Central memory CD4-positive, alpha-beta T cell (primary cell): ENCODE results near the gene BRSK2.
"Not testable (repeated sequence)": the region's sequence is repeated elsewhere in the genome, so short reads cannot be mapped to it uniquely, and the experiment has no call there.

Experiments
- DNase-seq: peaks from one replicate; pipeline ENCODE4 v3.0.0; 2022

Gene BRSK2

DNA sequence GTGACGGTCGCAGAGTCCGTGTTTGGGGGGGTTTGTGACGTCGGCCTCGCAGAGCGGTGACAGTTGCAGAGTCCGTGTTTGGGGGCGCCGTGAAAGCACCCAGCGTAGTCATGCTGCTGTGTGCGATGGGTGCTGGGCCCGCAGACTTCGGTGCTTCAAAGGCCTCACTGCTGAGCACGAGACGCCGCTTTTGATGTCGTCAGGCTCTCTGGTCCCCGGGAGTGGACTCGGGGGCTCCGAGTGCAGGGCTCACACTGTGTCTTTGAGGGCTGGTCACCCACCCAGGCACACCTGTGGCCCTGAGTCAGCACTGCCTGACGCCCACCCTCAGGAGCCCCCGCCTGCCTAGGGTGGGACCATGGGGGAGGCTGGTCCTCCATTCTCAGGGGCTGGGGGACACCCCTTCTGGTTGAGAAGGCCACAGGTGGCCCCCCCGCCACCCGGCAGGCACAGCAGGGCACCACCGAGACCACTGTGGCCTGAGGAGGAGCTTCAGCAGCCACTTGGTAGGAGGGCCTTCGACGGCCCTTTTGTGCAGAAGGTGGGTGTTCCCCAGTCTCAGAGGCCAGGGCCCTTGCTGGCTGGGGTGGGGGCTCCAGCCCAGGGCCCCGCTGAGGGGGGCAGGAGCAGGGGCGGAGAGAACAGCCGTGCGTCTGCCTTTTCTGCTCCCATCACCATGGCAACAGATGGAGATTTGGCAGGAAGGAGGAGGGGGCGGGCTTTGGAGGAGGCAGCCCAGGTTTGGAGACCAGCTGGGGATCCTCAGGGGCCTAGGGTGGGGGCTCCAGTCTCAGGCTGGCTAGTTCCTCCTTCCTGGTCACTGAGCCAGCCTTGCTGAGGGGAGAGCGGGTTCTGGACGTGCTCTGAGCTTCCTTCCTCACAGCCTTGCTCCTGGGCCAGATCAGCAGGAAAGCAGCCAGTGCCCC is 20.9 kb downstream of the BRSK2 start:
- DNase-seq = no peak

DNA sequence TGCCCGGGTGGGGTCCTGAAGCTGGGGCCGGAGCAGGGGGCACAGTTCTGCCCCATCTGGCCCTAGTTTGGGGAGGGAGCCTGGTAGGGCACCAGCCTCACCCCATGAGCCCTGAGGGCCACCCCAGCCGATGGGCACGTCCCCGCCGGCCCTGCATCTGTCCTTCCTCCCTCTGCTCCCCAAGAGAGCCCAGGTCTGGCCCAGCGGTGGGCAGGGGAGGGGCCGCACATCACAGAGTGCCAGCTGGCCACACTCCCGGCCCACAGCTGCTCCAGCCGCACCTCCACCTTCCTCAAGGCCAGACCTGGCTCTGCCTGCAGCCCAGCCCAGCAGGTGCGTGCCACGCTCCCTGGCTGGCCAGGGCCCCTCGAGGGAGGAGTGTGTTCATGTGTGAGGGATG is 21.6 kb downstream of the BRSK2 start:
- no peak for DNase-seq

DNA sequence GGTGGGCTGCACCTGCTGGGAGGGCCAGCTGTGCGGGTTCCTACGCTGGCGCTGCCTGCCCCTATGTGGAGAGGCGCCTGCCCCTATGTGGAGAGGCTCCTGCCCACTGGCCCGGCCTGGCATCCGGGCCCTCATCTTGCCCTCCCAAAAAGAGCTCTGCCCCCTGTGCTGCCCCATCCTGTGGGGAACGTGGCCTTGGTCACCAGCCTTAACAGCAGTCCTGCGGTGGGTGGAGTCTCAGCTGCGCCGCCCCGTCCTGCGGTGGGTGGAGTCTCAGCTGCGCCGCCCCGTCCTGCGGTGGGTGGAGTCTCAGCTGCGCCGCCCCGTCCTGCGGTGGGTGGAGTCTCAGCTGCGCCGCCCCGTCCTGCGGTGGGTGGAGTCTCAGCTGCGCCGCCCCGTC is 22.0 kb downstream of the BRSK2 start:
- not testable (repeated sequence) for DNase-seq

DNA sequence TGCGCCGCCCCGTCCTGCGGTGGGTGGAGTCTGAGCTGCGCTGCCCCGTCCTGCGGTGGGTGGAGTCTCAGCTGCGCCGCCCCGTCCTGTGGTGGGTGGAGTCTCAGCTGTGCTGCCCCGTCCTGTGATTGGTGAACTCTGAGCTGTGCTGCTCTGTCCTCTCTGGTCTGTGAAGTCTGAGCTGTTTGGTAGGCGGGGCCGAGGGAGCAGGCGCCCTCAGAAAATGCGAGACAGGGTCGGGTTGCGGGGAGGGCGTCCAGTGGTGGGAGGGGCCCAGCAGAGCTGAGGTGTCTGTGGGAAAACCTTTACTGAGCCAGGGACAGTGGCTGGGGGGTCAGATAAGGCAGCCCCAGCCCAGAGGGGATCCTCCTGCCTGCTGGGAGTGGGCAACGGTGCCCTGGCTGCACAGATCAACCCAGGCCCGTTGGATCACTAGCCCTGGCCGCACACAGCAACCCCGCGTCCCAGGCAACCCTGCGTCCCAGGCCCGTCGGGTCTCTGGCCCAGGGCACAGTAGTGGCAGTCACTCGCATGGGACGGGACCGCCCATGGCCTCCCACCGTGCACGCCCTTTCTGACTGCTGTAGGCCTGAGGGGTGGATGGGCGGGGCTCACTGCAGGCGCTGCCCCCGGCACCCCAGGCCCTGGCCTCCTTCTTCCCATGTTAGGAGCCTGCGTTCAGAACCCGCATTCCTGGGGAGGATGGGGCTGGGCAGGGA is 22.8 kb downstream of the BRSK2 start:
- no peak for DNase-seq

DNA sequence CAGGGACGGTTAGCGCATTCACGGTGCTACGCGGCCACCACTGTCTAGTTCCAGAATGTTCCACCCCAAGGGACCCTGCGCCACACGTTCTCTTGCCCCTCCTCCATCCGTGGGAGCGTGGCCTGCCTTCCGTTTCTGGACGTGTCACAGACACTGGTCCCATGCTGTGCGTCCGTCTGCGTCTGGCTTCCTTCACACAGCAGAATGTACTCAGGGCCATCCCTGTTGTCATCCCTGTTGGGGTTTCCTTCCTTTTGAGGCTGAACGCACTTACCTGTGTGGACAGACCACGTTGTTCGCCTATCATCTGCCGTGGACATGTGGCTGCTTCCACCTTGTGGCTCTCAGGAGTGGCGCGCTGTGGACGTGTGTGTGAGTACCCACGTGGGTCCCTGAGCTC is 24.9 kb downstream of the BRSK2 start:
- DNase-seq = no peak

DNA sequence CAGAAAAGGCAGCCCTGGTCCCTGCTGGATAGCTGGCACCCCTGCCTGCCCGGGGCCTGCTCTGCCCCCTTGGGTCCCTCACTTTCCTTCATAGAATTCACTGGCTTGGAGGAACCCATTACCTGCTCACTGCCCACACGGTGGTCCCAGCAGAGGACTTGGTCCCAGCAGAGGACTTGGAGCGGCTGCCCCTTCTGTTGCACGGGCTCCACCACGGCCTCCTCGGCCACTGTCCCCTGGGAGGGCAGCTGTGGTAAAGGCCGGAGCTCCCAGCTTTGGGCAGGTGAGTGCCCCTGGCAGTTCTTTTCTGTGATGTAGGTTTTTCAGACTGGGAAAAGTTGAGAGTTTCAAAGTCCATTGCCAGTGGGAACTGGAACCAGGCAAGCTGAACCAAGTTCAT is 25.9 kb downstream of the BRSK2 start:
- DNase-seq = no peak

DNA sequence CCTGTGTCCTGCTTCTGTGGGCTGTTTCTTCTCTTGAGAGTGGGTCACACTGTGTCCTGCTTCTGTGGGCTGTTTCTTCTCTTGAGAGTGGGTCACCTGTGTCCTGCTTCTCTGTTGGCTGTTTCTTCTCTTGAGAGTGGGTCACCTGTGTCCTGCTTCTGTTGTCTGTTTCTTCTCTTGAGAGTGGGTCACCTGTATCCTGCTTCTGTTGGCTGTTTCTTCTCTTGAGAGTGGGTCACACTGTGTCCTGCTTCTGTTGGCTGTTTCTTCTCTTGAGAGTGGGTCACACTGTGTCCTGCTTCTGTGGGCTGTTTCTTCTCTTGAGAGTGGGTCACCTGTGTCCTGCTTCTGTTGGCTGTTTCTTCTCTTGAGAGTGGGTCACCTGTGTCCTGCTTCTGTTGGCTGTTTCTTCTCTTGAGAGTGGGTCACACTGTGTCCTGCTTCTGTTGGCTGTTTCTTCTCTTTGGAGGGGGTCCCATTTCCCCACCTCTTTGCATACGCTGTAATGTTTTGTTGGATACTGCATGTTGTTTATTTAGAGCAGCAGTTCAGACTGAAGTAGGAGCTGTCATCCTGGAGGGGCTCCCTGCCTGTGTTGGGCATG is 28.6 kb downstream of the BRSK2 start:
- DNase-seq = not testable (repeated sequence)

DNA sequence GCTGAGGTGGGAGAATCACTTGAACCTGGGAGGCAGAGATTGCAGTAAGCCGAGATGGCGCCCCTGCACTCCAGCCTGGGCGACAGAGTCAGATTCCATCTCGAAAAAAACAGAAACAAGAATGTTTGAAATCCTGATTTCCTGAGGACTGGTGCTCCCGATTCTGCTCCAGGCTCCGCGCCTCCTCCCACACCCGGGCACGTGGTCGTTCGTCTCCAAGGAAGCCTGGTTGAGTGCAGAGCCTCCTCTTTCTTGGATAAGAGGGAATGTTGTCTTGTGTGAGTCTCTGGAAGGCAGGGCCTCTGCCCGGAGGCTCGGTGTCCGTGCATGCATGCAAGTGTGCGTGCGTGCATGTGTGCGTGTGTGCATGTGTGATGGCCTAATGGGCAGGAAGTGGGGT is 30.1 kb downstream of the BRSK2 start:
- no peak for DNase-seq

DNA sequence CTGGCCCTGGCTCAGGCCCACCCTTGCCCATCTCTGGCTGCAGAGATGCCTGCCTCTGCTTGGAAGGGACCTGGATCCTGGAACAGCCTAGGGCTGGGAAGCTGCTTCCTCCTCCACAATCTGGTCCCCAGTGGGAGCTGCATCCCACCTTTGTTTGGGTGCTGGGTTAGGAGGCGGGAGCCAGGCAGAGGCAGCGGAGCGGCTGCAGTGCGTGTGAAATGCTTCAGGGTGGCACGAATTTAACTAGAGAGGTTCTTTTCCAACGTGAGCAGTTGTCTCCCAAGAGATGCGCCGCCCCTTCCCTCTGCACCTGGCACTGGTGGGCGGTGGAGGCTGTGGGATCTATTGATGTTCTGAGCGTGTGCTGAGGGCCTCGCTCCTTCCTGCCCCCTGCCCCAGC is 31.6 kb downstream of the BRSK2 start:
- DNase-seq = no peak

DNA sequence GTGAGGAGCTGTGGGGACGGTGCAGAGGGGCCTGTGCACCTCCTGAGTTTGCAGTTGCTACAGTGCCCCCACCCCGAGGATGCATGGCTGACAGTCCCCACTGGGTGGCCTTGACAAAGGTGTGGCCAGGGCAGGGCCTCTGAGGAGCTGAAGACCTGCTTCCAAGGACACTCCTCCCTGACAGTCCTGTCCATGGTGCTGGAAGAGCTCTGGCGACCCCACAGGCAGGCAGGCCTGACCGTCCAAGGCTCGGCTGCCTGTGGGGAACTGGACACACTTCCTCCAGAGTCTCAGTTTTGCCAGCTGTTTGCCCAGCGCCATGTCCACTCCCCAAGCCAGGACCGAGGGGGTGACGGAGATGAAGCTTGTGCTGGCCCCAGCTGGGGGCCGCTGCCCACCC is 32.7 kb downstream of the BRSK2 start:
- DNase-seq = no peak

DNA sequence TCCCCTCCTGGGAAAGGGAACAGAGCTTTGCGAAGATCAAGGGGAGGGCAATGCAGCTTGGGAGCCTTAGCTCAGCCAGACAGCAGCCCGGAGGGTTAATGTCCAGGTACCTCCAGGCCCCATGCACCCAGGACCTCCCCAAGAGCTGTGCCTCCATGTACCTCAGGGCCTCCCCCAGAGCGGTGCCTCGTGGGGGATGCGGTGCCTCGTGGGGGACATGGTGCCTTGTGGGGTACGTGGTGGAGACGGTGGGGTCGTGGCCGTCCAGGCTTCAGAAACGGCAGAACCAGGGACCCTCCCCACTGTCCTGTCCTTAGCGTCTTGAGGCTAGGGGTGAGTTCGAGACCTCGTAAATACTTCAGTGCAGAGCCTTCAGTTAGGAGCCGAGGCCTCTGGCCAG is 33.2 kb downstream of the BRSK2 start:
- DNase-seq = no peak

DNA sequence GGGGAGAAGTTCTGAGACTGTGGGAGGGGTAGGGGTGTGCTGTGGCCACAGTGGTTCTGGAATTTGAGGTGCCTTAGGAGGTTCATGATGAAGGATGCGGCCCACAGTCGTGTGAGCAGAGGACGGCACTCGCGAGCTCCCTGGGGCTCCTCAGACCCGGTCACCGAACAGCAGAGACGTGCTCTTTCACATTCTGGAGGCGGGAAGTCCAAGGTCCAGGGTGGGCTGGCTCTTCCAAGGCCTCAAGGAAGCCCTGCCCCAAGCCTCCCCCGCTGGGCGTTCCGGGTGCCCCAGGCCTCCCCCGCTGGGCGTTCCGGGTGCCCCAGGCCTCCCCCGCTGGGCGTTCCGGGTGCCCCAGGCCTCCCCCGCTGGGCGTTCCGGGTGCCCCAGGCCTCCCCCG is 33.7 kb downstream of the BRSK2 start:
- DNase-seq = not testable (repeated sequence)

DNA sequence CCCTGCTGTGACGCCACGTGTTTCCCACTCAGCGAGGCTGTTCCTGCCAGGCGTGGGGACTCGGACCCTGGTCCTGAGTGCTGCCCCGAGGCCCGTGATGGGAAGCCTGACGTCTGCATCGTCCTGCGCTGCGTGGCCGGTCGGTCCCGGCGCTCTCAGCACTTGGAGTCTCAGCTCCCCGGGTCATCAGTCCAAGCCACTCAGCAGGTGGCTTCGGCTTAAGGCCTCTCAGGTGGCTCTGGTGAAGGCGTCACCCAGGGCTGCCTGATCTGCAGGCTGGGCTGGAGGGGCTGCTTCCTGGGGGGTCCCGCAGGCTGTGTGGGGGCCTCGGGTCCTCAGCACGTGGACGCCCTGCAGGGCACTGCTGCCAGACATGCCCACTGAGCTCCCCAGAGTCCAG is 35.3 kb downstream of the BRSK2 start:
- no peak for DNase-seq

DNA sequence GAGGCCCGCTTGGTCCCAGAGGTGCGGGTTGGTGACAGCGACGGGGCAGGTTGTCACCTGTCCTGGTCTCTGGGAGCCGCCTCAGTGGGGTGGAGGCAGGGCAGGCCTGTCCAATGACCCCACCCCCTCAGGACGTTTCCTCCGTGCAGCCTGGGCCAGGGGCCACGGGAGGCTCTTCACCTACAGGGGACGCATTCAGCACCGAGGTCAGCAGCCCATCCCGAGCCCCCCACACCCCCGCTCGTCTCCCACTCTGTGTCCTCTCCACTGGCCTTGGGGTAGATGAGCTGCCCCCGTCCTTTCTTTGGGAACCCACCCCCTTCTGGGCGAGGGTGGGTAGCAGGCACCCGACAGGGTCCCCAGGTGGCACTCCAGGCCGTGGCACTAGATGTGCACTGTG is 35.7 kb downstream of the BRSK2 start:
- DNase-seq = no peak

DNA sequence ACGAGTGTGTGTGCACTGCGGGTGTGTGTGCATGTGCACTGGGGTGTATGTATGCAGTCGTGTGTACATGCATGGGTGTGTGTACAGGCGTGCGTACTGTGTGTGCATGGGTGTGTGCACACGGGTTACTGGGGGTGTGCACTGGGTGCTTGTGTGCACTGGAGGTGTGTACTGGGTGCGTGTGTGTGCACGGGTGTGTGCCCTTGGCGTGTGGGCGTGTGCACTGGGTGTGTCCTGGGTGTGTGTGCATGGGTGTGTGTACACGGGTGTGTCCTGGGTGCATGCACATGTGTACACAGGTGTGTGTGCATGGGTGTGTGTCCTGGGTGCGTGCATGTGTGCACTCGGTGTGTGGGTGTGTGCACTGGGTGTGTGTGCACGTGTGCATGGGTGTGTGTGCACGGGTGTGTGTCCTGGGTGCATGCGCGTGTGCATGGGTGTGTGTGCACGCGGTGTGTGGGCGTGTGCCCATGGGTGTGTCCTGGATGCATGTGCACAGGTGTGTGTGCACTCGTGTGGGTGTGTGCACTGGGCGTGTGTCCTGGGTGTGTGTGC is 39.1 kb downstream of the BRSK2 start:
- DNase-seq = no peak

DNA sequence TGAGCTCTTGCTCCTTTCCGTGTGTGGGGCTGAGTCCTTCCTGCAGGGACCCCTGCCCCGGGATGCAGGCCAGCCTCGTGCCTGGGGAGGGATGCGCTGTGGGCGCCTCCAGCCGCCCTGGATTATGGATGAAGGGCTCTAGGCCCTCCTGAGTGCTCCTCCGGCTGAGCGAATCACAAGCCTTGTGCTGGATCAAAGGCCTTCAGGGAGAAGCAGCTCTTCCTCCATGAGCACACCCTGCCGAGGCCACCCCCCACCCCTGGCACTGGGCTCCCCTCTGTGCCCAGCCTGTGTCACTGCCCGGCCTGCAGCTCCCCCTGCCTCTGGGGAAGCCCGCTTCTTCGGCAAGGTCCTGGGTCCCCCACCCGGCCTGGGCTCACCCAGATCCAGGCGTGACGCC is 43.8 kb downstream of the BRSK2 start:
- DNase-seq = no peak

DNA sequence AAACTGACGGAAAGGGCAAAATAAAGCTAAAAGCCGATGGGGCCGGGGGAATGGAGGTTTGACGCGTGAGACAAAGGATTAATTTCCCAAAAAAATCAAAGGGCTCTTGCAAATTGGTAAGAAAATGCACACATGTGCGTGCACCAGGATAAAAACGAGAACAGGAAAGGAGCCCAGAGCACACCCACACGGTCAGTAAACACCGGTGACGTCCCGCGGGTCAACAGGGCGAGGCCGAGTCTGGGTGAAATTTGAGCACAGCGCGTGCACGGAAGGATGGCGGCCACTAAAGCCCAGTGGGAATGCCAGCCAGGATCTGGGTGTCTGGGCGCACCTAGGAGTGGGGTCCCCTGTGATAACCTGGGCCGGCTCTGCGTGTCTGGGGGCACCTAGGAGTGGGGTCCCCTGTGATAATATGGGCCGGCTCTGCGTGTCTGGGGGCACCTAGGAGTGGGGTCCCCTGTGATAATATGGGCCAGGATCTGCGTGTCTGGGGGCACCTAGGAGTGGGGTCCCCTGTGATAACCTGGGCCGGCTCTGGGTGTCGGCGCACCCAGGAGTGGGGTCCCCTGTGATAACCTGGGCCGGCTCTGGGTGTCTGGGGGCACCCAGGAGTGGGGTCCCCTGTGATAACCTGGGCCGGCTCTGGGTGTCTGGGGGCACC is 44.4 kb downstream of the BRSK2 start:
- DNase-seq = no peak

DNA sequence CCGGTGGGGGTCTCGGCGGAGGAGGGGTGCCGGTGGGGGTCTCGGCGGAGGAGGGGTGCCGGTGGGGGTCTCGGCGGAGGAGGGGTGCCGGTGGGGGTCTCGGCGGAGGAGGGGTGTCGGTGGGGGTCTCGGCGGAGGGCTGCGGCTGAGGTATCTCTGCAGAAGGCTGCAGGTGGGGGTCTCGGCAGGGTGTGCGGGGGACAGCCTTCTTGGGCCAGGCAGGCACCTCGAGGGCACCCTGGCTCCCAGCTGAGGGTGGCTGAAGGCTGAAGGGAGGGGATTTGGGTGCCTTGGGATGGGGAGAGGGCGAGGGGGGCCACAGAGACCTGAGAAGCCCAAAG is 45.7 kb downstream of the BRSK2 start:
- DNase-seq = not testable (repeated sequence)

DNA sequence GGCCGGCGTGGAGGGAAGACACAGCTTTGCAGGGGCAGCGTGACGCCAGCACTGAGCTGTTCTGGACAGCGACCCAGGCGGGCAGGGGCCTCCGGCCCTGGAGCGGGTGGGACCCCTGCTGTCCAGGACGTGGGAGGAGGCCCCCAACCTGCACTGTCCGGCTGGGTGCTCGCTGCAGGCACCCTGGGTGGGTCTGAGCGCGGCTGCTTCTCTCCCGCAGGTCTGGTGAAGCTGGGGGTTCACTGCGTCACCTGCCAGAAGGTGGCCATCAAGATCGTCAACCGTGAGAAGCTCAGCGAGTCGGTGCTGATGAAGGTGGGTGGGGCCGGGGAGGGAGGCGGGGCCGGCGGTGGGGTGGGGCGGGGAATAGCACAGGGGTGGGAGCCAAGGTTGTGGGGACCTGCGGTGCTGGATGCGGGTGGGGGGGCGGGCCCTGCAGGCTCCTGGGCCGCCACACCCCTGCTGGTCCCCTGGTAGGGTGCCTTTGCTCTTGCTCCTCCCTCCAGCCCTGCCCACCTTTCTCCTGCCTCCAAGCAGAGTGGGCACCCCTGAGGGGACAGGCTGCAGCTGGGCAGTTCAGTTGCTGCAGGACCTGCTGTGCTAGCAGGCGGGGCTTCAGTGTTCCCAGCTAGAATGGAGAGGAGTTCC is 46.2 kb downstream of the BRSK2 start:
- no peak for DNase-seq

DNA sequence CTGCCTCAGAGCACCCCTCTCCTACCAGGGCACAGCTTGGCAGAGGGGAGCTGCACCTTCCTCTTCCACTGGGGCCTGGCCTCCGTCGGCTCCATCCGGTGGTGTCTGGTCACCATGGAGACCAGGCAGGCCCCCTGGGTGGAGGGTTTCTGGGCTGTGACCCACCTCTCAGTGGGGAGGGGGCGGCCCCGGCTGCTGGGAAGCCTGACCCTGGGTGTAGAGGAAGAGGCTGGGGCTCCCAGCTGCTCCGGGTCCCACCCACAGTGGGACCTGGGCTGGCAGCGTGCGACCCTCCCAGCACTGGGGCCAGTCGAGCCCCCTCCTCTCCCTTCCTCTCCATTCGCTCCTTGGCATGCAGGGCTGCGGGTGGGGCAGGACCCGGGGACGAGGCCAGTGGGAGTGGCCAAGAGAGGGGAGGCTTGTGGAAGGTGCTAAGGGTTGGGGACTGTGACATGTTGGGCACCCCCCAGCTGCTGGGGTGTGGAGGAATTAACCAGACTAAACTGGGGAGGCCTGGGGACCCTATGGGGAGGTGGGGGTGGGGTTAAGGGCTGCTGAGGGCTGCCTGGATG is 46.8 kb downstream of the BRSK2 start:
- DNase-seq = no peak

DNA sequence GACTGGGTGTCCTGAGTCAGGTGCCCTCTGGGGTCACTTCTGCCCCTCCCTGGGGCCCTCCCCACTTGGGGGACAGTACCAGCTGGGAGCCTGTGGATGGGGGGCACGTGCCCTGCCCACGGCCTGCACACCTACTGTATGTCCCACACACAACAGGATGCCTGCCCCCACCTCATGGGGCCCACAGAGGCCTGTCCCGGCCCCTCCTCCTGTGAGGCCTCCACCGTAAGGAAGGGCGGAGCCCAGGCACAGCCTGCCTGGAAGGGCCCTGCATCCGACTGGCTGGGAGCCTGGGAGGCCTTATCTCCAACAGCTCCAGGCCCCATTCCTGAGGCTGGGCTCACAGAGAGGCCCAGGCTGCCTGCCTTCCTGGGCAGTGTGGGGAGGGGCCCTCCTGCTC is 47.8 kb downstream of the BRSK2 start:
- no peak for DNase-seq
